Stimulated activated CD8-positive, alpha-beta memory T cell treated with anti-CD3 and anti-CD28 coated beads, Interleukin-2, amount 100 ng/mL, for 1 hour (primary cell): Measurements from ENCODE around the gene PLP1.
"Not testable (repeated sequence)": the region's sequence is repeated elsewhere in the genome, so short reads cannot be mapped to it uniquely, and the experiment has no call there.

Experiments used
- DNase-seq, 2 donors: peaks; one replicate each; pipeline ENCODE4 v3.0.0-alpha.2; 2020; ENCODE audit warnings: low read depth in 2 of 2

PLP1 gene

DNA sequence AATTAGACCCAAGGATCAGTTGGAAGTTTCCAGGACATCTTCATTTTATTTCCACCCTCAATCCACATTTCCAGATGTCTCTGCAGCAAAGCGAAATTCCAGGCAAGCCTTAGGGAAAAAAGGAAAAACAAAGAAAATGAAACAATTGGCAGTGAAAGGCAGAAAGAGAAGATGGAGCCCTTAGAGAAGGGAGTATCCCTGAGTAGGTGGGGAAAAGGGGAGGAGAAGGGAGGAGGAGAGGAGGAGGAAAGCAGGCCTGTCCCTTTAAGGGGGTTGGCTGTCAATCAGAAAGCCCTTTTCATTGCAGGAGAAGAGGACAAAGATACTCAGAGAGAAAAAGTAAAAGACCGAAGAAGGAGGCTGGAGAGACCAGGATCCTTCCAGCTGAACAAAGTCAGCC, at the start of gene PLP1:
TSS of gene PLP1 (plus strand) at position 295 of the 400 bp plus-strand sequence. CDS start 156 bp downstream, outside the sequence.
- DNase-seq = no peak

DNA sequence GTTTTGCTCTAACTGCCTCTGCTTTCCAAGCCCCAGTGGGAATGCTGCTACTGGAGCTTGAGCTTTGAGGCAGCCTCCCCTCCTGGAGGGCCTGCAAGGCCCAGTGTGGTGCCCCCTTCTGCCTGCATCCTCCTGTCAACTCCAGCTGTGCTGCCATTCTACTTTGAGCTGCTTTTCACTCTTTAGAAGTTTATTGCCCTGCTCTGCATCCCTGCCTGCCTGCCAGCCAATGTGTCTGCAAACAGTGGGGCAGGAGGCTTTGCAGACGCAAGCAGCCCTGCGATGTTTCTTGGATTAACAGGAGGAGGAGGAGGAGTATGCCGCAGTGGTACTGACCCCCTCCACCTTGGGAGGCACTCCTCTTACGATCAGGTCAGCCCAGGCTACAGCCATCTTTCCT, 49.5 kb upstream of the PLP1 start:
- DNase-seq = no peak

DNA sequence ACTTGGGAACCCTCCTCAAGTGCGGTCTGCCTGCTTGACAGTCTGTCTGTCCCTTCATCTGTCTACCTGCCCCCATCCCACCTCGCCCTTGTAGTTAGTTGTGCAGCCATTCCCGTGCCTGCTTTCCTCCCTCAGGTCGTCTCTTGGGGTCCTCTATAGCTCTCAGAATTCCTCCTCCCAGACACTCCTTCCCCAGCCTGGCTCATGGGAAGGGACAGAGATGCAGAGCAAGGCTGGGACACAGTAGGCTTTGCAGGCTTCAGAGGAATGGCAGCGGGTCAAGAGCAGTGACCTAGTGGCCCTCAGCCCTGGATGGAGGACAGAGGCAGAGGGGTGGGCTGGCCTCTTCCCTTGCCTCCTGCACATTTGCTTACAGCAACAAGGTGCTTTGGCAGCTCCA, 47.6 kb upstream of the PLP1 start:
- no peak for DNase-seq

DNA sequence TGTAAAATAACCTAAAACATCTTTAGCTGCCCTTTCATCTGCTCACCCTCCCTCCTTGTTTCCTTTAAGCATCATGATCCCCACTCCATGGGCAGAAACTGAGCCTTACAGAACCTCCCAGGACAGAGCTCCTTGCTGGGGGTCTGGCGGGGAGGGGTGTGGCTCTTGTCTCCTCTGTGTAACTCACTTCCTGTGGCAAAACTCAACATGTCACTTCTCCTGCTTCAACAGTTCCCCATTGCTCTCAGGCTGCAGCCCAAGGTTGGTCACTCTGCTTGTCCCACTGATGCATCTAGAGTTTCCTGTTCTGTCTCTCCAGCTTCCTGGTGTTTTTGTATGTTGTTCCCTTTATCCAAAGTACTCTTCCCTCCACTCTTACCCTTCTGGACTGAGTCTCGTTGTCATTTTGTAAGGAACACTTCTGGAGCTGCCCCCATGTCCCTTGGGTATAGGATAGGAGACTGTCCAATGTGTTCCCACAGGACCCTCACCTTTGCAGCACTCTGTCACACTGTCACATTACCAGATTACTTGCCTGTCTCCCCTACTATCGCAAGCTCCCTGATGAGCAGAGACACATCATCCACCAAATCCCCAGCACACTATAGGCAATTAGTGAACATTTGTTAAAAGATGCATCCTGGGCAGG, 46.4 kb upstream of the PLP1 start:
- DNase-seq = no peak

DNA sequence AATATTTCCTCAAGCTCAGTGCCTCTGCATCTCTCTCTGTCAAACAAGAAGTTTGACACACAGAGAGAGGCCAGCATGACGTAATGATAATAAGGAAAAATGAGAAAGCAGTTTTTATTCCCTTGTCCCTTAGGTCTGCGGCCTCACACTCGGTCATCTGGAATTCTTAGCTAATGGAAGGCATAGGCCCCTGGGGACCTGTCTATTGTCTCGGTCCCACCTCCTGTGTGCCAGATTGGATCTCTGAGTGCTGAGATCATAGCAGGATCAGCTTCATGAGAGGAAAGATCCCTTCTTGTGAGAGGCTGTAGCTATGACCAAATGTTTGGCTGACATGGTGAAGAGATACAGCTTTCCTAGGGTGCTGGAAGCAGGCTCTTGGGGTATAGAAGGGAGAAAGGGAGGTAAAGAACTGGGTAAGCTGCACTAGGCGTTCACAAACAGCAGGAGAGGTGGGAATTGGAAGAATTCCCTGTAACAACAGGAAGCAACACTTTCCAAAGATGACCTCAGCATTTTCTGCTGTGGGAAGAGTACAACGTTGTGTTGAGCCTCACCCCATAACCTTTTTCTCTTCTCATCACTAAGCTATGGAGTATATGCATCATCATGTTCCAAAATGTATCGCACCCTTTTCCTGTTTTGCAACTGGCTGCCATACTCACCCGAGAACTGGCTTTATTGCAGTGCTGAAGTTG, 45.7 kb upstream of the PLP1 start:
- no peak for DNase-seq

GRCh38 chrX:103733017-103733416, 43.6 kb upstream of the PLP1 start:
- no peak for DNase-seq

DNA sequence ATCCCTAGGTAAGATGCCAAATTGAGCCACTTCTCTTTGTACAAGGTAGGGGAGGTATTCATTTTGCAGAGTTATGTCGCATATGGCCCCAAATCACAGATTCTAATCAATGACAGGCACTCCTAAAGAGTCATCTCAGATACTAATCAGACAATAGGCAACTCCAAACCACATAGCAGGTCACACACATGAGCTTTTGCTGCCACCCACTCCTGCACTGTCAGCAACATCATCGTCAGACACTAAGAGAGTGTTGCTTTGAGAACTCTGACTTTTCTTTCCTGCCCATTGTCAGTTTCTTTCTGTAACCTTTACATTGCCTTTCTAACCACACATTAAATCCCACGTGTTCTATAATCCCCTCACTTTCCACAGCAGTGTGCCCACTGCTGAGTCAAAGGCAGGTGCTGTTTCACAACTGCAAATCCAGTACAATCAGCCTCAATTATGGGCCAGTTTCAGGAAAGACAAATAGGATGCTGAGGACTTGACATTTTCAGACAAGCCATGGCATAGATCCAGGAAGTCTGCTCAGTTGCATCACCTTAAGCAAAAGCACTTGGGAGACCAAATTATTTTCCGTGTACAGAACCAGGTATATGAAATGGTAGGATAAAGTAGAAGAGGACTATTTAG, 42.4 kb upstream of the PLP1 start:
- no peak for DNase-seq

GRCh38 chrX:103737696-103738095, 38.9 kb upstream of the PLP1 start:
- DNase-seq = no peak

DNA sequence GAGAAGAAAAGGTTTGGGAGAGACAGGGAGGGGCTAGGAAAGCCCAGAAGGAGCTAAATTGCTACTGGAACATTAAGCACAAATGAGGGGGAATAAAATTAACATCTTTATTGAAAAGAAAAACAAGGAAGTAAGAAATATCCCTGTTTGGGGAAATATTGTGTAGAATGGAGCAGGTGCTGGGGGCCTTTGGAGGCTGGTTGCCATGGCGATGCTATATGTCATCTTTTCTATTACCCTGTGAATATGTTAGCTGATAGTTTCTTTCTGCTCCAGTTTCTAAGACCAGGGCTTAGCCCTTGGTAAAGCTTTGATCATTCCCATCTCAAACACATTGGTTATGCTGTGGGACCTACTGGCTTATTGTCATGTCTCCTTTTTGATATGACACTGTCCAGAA, 37.2 kb upstream of the PLP1 start:
- no peak for DNase-seq

- no peak for DNase-seq
These were observed 34.8 kb upstream of the PLP1 start for GRCh38 chrX:103741879-103742278.

GRCh38 chrX:103742339-103742738, 34.3 kb upstream of the PLP1 start:
- DNase-seq = no peak

DNA sequence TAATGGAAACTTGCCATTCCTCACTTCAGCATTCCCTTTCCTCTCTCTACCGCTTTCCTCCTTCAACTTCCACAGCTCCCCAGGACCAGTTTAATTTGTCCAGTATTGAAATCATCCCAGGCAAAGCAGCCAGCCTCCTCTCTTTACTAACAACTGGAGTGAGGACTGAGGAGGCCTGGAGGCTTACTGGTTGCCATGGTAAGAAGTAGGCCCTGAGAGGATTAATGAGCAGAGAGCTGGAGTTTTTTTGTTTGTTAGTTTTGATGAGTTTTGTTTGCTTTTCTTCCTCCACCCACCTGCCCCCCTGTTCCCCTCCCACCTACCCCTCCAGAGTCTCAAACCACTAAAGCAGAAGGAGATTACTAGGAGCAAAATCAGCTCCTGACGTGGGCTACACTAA, 29.5 kb upstream of the PLP1 start:
- no peak for DNase-seq

GRCh38 chrX:103754401-103754800, 22.2 kb upstream of the PLP1 start:
- no peak for DNase-seq

DNA sequence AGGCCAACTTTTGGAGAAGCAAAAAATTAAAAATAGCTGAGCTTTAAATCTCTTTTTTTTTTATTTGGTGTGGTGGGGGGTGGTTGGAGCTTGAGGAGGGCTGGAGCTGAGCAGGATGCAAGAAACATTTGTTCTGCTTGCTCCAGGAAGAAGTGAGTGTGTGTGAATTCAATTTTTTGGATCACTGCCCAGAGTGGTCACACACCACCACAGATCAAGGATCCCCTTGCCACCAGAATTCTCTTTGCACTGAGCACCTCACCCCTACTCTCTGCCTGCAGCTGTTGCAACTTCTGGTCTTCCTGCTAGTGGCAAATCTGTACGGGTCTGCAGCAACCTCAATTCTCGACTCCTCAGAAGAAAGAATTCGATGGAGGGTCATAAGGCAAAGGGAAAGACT, 19.9 kb upstream of the PLP1 start:
- no peak for DNase-seq

DNA sequence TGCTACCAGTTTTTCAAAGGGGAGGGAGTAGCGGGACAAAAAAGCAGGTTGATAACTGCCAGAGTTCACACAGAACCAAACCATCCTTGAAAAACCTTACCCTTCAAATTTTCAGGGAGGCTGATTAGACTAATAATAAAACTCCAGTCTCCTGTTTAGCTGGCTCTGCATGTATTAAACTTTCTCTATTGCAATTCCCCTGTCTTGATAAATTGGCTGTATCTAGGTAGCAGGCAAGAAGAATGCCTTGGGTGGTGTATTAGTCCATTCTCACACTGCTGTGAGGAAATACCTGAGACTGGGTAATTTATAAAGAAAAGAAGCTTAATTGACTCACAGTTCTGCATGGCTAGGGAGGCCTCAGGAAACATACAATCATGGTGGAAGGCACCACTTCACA, 18.1 kb upstream of the PLP1 start:
- no peak for DNase-seq

- DNase-seq = not testable (repeated sequence)
These were observed 13.1 kb upstream of the PLP1 start for GRCh38 chrX:103763541-103763940.

GRCh38 chrX:103766813-103767555, 9.7 kb upstream of the PLP1 start:
- not testable (repeated sequence) for DNase-seq

GRCh38 chrX:103773445-103773844, 3.2 kb upstream of the PLP1 start:
- DNase-seq = no peak

DNA sequence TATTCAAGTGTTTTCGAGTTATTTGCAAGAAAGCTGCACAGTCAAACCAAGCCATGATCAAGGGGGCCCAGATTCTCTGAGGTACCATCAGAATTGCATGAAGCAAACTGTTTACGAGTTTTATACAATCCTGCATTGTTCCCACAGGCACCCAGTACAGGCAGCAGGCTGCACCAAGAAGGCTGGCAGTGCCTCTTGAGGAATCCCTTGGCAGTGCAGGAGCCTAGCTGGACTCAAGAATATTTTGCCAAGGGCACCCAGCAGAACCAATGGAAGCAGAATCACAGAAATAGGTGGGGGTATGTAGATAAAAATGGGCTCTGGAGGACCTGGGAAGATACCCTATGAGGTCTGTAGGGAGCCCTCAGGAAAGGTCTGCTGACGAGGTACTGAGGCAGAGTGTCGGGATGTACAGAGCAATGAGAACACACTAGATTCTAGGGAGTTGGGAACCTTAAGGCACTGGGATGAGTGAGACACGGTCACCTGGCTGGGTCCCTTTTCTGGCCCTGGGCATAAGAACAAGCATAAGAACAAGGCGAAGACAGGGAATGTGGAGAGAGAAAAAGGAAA, 2.5 kb upstream of the PLP1 start:
- DNase-seq = no peak

DNA sequence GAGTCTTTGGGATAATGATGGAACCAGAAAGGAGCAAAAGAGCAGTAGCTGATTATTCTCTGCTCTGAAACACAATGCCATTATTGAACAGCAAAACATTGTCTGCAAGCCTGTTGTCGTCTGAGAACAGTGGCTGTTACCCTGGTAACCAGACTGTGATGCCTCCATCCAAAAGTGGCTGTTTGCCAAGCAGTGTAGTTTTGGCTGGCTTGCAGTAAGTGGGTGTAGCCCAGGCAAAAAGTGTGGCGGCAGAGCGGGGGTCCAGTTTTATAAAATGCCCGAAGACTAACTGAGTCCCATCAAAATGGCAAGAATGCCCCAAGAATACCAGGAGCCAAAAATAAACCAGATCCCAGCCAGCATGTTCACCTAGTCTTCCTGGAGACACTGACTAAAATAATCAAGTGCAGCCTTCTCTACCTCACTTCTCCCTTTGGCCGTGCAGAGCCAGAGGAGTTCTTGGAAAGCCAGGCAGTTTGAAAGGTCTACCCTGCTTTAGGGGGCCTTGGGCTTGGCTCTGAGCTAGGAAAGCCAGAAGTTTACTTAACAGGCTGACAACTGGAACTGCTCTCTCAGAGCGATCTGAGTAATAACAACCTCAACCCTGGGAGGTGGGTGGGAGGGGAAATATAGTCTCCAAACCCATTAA, 2.6 kb downstream of the PLP1 start:
- no peak for DNase-seq

GRCh38 chrX:103780336-103781061, 3.9 kb downstream of the PLP1 start:
- no peak for DNase-seq
